HEK293 (cell line): Measurements from ENCODE around the gene TCF21.

ENCODE experiments used
- CTCF ChIA-PET: fragments of 350-600 bp; formaldehyde crosslinking; extraction: SDS; loops from one replicate; lab custom pipeline; 2021; ENCODE audit warnings: antibody characterized with exemption; lab: Yijun Ruan, JAX
- POLR2A ChIA-PET: fragments of 300-600 bp; formaldehyde crosslinking; extraction: SDS; loops from one replicate; lab custom pipeline; 2020; ENCODE audit warnings: antibody characterized with exemption, inconsistent platforms; lab: Yijun Ruan, JAX
- H3K27ac ChIP-seq: fragments of 200-500 bp; sonication (Bioruptor generic); 2 replicates; pipeline ENCODE4 v1.5.1; 2014; ENCODE audit warnings: low read depth, low read length, control low read depth, inconsistent platforms; ENCODE audit errors: extremely low read depth
- H3K36me3 ChIP-seq, 2 experiments: fragments of 200-500 bp in 1 of 2; sonication (Bioruptor generic) in 1 of 2; 1 replicate in 1 of 2; 2 replicates in 1 of 2; pipeline ENCODE4 v1.5.1; 2014 to 2017; ENCODE audit warnings: inconsistent platforms in 2 of 2, low read length in 2 of 2; ENCODE audit not compliant: control insufficient read depth in 2 of 2, insufficient read depth in 1 of 2
- H3K4me1 ChIP-seq: fragments of 200-500 bp; sonication (Bioruptor generic); 2 replicates; pipeline ENCODE4 v1.5.1; 2014; ENCODE audit warnings: mild to moderate bottlenecking, low read length, inconsistent platforms; ENCODE audit not compliant: control insufficient read depth, insufficient read depth
- H3K4me3 ChIP-seq: 2 replicates; pipeline ENCODE4 v1.5.1; 2011; ENCODE audit warnings: low read depth, mild to moderate bottlenecking, control low read depth, low read length, moderate library complexity
- H3K9me3 ChIP-seq: fragments of 200-500 bp; sonication (Bioruptor generic); 2 replicates; pipeline ENCODE4 v1.5.1; 2014; ENCODE audit warnings: low read depth, low read length, inconsistent platforms; ENCODE audit not compliant: control insufficient read depth, insufficient read depth
- KLF16 ChIP-seq: fragments of 450-650 bp; formaldehyde crosslinking; IDR thresholded peaks from 2 replicates; pipeline ENCODE4 v1.5.1; 2017; ENCODE audit warnings: missing biosample characterization, missing genetic modification characterization
- KLF9 ChIP-seq: fragments of 450-650 bp; formaldehyde crosslinking; IDR thresholded peaks from 2 replicates; pipeline ENCODE4 v1.5.1; 2016; ENCODE audit warnings: missing biosample characterization, missing genetic modification characterization, low read depth
- MYNN ChIP-seq: fragments of 450-650 bp; formaldehyde crosslinking; IDR thresholded peaks from 2 replicates; pipeline ENCODE4 v1.5.1; 2016; ENCODE audit warnings: missing biosample characterization, missing genetic modification characterization, borderline replicate concordance
- PRDM2 ChIP-seq: fragments of 450-650 bp; formaldehyde crosslinking; IDR thresholded peaks from 2 replicates; pipeline ENCODE4 v1.5.1; 2016; ENCODE audit warnings: missing biosample characterization, missing genetic modification characterization, borderline replicate concordance
- SCRT2 ChIP-seq: fragments of 450-650 bp; formaldehyde crosslinking; IDR thresholded peaks from 2 replicates; pipeline ENCODE4 v1.5.1; 2016; ENCODE audit warnings: missing biosample characterization, missing genetic modification characterization
- ZBTB10 ChIP-seq: fragments of 450-650 bp; formaldehyde crosslinking; IDR thresholded peaks from 2 replicates; pipeline ENCODE4 v1.5.1; 2016; ENCODE audit warnings: missing biosample characterization, missing genetic modification characterization
- ZNF114 ChIP-seq: fragments of 450-650 bp; formaldehyde crosslinking; IDR thresholded peaks from 2 replicates; pipeline ENCODE4 v1.5.0; 2017; ENCODE audit warnings: missing biosample characterization, missing genetic modification characterization
- ZNF184 ChIP-seq: fragments of 450-650 bp; IDR thresholded peaks from 2 replicates; pipeline ENCODE4 v1.5.1; 2018; ENCODE audit warnings: missing biosample characterization, mild to moderate bottlenecking, missing genetic modification characterization
- ZNF23 ChIP-seq: fragments of 450-650 bp; formaldehyde crosslinking; IDR thresholded peaks from 2 replicates; pipeline ENCODE4 v1.5.1; 2016; ENCODE audit warnings: missing biosample characterization, missing genetic modification characterization, borderline replicate concordance
- ZNF26 ChIP-seq: fragments of 450-650 bp; formaldehyde crosslinking; IDR thresholded peaks from 2 replicates; pipeline ENCODE4 v1.5.1; 2016; ENCODE audit warnings: missing biosample characterization, missing genetic modification characterization
- ZNF280C ChIP-seq: fragments of 450-650 bp; formaldehyde crosslinking; IDR thresholded peaks from 2 replicates; pipeline ENCODE4 v1.5.1; 2016; ENCODE audit warnings: missing biosample characterization, missing genetic modification characterization
- ZNF449 ChIP-seq: fragments of 450-650 bp; formaldehyde crosslinking; IDR thresholded peaks from 2 replicates; pipeline ENCODE4 v1.5.1; 2017; ENCODE audit warnings: missing biosample characterization, mild to moderate bottlenecking, missing genetic modification characterization, moderate library complexity
- ZNF529 ChIP-seq: fragments of 450-650 bp; formaldehyde crosslinking; IDR thresholded peaks from 2 replicates; pipeline ENCODE4 v1.5.1; 2017; ENCODE audit warnings: missing genetic modification characterization, missing biosample characterization; ENCODE audit not compliant: insufficient replicate concordance
- ZNF560 ChIP-seq: fragments of 450-650 bp; formaldehyde crosslinking; IDR thresholded peaks from 2 replicates; pipeline ENCODE4 v1.5.1; 2017; ENCODE audit warnings: missing biosample characterization, missing genetic modification characterization, borderline replicate concordance
- ZNF580 ChIP-seq: fragments of 450-650 bp; formaldehyde crosslinking; IDR thresholded peaks from 2 replicates; pipeline ENCODE4 v1.5.1; 2016; ENCODE audit warnings: missing biosample characterization, missing genetic modification characterization
- ZNF600 ChIP-seq: fragments of 450-650 bp; formaldehyde crosslinking; IDR thresholded peaks from 2 replicates; pipeline ENCODE4 v1.5.1; 2016; ENCODE audit warnings: missing biosample characterization, missing genetic modification characterization
- ZNF664 ChIP-seq: fragments of 450-650 bp; formaldehyde crosslinking; IDR thresholded peaks from 2 replicates; pipeline ENCODE4 v1.5.1; 2016; ENCODE audit warnings: missing biosample characterization, missing genetic modification characterization
- ZNF76 ChIP-seq: fragments of 450-650 bp; formaldehyde crosslinking; IDR thresholded peaks from 2 replicates; pipeline ENCODE4; 2016; ENCODE audit warnings: low read depth, missing biosample characterization, missing genetic modification characterization, borderline replicate concordance
- ZNF776 ChIP-seq: fragments of 450-650 bp; formaldehyde crosslinking; IDR thresholded peaks from 2 replicates; pipeline ENCODE4 v1.5.0; 2017; ENCODE audit warnings: missing biosample characterization, missing genetic modification characterization, borderline replicate concordance
- ZNF791 ChIP-seq: fragments of 450-650 bp; formaldehyde crosslinking; IDR thresholded peaks from 2 replicates; pipeline ENCODE4 v1.5.1; 2016; ENCODE audit warnings: missing biosample characterization, missing genetic modification characterization

Gene TCF21

GRCh38 chr6:133865680-133866079 is 23.2 kb upstream of the TCF21 start:
- no peak overlapping the region for H3K4me3 ChIP-seq
- no peaks in the 10 kb centered on the region for H3K36me3 ChIP-seq
- ChIA-PET POLR2A (no interaction called here), CTCF (interaction anchor here (1.0 to 1.7 kb wide), 2 partner anchors 12 to 28 kb away, joined by 3 to 4 read pairs; no protein-coding TSS in a partner anchor)
- TF ChIP-seq ZNF664 (no peak), ZNF23 (tag by site-specific recombination) (no peak), ZNF600 (tag by site-specific recombination) (no peak), KLF9 (tag by site-specific recombination) (no peak), ZNF280C (tag by site-specific recombination) (no peak), ZNF26 (no peak), ZNF184 (no peak), ZNF580 (tag by site-specific recombination) (no peak), ZNF791 (tag by site-specific recombination) (no peak), ZNF560 (no peak), MYNN (tag by site-specific recombination) (no peak)
- no peaks in the 10 kb centered on the region for H3K4me1 ChIP-seq
- H3K9me3 ChIP-seq, result no peaks in the 10 kb centered on the region; the same call in 1 of the 2 replicates
- no peak overlapping the region for H3K27ac ChIP-seq

GRCh38 chr6:133871131-133871530 is 17.8 kb upstream of the TCF21 start:
- Histone ChIP-seq H3K36me3 (no peaks in the 10 kb centered on the region), H3K4me1 (no peaks in the 10 kb centered on the region), H3K27ac (no peak overlapping the region), H3K4me3 (no peak overlapping the region), H3K9me3 (no peaks in the 10 kb centered on the region)
- ChIA-PET CTCF (interaction anchor here (1.1 kb wide), 1 partner anchor 12 kb away, joined by 3 read pairs; no protein-coding TSS in a partner anchor), POLR2A (no interaction called here)
- TF ChIP-seq ZNF776 (no peak), ZNF114 (tag by site-specific recombination) (no peak), ZNF449 (tag by site-specific recombination) (no peak), SCRT2 (tag by site-specific recombination) (no peak), ZNF76 (tag by site-specific recombination) (no peak), ZBTB10 (no peak), ZNF529 (tag by site-specific recombination) (no peak), PRDM2 (tag by site-specific recombination) (no peak), KLF16 (no peak)
